Measurements from ENCODE around the gene APOBEC3H.

The APOBEC3H gene

DNA sequence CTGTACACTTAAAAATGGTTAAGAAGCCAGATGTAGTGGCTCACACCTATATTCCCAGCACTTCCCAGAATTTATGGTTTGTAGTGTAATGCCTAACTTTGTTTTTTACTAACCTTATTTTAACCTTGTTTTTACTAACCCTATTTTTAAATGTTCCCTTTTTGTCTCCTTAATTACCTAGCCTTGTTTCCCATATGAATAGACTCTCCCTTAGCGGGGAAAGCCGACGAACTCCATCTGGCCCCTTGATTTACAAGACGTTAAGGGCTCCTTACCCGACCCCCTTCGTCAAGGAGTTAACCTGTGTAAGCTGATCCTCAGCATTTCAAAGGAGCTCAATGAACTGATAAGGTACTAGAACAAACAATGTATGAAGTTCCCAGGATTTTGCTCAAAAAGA is 17.1 kb downstream of the APOBEC3H start:
- no peak for DNase-seq

DNA sequence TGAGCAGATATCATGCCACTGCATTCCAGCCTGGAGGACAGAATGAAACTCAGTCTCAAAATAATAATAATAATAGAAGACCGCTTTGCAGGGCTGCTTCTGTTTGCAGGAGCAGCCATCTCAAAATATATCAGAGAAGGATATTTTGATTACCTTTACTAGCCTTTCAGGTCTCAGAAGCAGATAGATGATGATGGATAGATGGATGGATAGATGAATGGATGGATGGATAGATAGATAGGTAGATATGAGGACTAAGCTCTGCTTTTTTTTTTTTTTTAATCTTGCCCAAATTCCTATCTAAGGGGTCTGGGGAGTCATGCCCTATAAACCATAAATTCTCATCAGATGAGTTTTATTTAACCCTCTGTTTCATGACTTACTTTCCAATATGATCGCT is 18.5 kb downstream of the APOBEC3H start:
- no peak for DNase-seq

DNA sequence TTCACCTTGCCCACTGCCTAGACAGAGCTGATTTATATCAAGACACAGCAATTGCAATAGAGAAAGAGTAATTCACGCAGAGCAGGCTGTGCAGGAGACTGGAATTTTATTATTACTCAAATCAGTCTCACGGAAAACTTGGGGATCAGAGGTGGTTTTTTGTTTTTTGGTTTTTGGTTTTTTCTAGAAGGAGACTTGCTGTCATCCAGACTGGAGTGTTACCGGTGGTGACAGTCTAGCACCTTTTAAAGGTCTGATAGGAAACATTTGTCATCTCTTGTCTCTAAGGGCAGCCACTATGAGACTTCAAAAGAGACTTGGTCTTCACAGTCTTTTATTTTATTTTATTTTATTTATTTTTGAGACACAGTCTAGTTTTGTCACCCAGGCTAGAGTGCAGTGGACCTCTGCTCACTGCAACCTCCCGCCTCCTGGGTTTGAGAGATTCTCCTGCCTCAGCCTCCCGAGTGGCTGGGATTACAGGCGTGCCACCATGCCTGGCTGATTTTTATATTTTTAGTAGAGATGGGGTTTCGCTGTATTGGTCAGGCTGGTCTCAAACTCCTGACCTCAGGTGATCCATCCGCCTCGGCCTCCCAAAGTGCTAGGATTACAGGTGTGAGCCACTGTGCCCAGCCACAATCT is 19.1 kb downstream of the APOBEC3H start:
- peak; percentile 18 to 62 for DNase-seq

DNA sequence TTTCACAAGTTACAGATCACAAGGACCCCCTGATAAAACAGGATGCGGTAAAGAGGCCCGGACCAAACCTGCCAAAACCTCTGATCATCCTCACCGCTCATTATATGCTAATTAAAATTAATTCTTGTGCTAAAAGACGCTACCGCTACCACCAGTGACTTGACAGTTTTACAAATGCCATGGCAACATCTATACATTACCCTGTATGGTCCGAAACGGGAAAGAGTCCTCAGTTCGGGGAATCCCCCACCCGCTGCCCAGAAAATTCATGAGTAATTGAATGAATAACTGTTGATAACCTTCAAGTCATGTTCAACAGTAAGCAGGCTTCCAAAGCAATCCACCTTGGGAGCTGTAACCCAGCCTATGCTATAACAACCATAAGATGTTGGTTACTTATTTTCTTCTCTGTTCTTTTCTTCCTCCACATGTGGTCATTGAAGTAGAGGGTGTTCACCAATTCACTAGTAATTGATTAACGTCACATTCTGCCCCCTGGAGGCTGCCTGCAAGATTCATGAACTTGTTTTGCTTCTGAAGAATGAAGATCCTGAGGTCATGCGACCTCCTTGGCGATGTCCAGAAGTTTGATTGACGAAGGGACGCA is 20.6 kb downstream of the APOBEC3H start:
- peak; percentile 75 to 83 for DNase-seq

DNA sequence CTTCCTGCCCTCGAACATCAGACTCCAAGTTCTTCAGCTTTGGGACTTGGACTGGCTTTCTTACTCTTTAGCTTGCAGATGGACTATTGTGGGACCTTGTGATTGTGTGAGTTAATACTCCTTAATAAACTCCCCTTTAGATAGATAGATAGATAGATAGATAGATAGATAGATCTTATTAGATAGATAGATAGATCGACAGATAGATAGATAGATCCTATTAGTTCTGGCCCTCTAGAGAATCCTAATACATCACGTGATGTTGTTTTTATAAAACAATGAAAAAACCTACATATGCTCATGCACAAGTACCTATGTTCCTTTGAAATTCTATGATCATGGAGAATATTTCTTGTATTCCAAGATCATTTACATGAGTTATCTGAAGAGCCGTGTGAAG is 23.9 kb downstream of the APOBEC3H start:
- DNase-seq = no peak

DNA sequence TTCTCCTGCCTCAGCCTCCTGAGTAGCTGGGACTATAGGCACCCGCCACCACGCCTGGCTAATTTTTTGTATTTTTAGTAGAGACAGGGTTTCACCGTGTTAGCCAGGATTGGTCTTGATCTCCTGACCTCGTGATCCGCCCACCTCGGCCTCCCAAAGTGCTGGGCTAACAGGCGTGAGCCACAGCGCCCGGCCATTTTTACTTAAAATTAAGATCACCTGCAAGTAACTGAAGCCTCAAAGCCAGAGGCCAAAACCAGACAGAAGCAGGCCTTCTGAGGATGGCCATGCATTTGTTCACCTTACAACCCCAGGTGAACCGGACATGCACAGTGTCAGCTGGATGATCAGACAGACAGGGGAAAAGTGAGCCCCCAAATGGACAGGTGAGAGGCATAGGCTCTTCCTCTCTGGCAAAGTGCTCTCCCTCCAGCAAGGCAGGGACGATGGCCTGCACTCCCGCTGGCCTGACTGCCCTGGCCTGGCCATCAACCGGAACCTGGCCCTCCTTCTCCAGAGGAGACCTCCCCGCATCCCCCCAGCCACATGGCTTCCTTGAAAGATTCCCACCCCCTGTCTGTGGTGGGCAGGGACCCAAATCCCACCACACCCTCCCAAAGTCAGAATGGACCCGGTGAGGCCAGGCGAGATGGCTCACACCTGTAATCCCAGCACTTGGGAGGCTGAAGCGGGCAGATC is 25.9 kb downstream of the APOBEC3H start:
- DNase-seq = no peak

DNA sequence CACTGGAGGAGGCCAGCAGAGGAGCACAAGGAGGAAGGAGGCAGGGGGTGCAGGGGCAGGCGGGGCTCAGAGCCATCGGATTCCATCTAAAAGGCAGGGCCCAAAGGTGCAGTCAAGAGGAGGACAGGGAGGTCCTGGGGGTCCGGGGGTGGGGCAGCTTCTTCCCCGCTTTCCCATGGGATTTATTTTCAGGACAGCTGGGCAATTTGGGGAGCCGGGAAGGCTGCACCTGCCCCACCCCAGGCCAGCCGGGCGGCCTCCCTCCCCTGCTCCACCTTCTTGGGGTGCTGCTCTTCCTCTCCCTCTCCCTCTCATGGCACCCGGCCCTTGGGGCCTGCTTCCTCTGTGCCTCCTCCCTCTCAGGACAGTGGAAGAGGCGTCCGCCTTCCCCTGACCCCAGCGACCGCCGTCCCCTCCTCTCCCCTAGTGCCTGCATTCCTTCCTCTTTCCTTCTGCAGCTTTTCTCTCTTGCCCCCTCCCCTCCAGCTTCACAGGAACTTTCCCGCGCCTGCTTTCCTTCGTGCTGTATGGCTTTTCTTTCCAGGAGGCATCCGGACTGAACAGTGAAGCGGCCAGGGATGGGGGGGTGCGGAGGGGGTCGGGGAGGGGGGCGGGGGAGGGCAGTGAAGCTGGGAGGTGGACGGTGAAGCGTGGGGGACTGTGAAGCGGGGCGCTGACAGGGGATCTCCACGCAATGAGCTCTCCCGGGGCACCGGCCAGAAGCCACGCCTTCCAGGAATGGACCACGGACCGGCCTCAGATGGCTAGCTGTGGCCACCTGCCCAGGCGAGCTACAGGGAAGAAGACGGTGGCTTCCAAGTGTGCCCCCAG is 26.9 kb downstream of the APOBEC3H start:
- no peak for DNase-seq

DNA sequence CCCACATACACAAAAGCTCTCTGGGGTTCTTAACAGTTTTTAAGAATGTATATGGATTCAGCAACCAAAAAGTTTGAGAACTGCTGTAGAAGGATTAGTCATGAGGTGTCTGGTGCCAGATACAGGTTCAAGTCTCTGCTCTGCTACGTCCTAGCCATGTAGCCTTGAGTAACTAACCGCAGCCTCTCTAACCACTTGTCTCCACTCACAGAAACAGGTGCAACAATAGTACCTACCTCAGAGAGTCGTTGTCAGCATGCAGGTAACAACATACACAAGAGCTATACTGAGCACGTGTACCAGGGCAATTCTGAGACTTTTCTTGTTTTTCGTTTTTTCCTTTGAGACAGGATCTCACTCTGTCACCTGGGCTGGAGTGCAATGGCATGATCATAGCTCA is 28.6 kb downstream of the APOBEC3H start:
- DNase-seq = no peak

DNA sequence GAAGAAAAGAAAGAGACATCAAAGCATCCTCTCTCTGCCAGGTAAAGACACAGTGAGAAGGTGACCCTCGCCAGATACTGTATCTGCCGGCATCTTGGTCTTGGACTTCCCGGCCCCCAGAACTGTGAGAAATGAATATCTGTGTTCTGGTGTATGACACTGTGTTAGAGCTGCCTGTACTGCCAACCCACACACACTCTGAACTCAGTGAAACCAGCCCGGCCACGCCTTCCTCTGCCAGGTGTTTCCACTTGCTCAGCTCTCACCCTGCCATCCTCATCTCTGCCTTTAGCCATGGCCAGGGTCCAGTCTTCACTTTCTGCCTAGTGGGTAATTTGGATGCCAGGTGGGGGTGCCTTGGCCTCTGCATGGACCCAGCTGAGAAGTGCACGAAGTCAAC is 31.5 kb downstream of the APOBEC3H start:
- no peak for DNase-seq

DNA sequence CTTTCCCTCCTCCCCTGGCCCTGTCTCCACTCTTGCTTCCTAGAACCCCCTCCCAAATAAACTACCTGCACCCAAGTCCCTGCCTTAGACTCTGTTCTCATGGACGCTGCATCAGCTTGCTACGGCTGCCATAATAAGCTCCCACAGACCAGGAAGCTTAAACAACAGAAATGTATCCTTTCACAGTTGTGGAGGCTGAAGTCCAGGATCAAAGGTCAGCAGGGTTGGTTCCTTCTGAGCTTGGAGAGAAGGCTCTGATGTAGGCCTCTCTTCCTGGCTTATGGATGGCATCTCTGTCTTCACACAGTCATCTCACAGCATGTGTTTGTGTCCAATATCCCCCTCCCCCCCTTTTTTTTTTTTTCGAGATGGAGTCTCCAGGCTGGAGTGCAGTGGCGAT is 32.0 kb downstream of the APOBEC3H start:
- no peak for DNase-seq

DNA sequence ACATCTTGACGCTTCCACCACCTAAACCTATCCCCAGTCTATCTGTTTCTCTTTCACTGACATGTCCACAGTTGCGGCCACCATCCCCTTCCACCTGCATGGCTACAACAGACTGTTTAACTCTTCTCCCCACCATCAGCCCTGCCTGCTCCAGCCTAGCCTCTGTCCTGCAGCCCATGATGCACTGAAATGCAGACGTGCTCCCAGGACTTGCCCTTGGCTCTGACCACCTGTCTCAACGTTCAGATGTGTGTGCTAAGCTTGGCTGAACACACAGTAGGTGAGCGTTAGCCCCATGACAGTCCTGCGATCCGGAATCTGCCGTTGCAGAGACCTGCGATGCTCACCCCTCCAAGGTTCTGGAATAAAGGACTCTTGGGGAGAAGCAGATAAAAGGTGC is 32.7 kb downstream of the APOBEC3H start:
- no peak for DNase-seq

DNA sequence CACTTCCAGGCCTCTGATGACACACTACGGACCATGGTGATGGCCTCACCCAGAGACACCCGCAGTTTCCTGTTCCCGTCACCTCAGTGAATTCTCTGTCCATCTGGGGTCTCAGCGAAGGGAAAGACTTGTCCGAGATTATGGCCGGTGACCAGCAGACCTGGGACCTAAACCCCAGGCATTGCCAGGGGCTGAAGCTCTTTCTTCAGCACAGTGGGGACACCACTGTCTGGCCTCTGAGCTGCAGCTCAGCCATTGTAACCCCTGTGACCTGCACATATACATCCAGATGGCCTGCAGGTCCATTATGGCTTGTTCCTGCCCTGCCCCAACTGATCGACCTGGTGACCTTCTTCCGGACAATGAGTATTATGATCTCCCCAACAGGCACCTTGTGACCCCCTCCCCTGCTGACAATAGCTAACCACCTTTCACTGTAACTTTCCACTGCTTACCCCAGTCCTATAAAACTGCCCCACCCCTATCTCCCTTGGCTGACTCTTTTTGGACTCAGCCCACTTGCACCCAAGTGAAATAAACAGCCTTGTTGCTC is 33.2 kb downstream of the APOBEC3H start:
- DNase-seq = no peak

DNA sequence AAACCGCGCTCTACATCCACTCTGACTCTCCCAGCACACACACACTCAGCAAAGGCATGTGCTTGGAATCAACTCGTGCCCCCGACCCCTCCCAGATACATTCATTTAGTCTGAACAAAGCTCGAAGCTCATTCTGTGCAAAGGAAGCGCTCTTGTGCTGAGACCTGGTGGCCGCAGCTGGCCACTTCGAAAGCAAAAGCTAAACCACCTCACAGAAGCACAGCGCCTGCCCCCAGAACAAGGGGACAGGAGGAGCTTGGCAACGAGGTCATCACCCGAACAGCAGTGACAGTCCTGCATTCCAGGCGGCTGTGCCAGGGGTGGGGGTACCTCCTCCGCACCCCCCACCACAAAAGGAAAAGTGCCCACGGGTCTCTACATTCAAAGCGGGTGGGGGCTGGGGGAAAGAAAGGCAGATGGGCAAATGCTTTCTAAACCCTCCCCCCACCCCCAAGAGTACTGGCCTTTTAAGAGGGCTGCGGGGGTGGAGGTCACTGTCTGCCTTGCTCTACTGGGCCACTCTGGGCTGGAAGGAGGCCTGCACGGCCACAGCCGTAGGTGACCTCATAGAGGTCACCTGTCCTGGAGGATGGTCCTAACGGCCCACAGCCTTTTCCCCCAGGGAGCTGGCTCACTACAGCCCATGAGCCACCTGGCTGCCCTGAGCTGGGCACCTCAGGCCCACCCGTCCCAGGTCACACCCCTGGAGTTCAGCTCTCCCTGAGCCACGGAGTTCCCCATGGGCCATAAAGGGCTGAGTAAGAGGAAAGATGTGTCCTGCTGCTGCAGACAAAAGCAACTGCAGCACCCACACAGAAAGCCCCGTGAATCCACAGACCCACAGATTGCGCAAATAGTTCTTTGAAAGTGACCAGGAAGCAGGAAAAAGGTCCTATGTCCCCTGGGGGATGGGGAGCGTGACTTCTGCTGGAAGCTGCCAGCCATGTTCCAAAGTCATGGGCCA is 34.1 kb downstream of the APOBEC3H start:
- no peak for DNase-seq

DNA sequence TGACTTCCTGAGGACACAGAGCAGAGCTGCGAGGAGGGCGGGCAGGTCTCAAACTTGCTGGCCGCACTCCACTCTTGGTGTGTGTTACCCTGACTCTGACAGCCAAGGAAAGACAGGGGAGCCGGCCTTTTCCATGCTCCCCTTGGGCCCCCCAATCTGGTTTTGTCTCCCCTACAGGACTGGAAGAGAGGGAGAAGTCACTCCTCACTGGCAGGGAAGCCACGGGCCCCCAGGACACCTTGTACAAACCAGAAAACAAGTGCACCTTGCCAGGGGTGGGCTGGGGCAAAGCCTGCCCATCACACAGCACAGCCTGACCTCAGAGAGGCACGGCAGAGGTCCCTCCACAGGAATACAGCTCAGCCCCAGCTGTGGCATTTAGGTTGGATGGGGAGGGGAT is 35.2 kb downstream of the APOBEC3H start:
- DNase-seq = no peak

DNA sequence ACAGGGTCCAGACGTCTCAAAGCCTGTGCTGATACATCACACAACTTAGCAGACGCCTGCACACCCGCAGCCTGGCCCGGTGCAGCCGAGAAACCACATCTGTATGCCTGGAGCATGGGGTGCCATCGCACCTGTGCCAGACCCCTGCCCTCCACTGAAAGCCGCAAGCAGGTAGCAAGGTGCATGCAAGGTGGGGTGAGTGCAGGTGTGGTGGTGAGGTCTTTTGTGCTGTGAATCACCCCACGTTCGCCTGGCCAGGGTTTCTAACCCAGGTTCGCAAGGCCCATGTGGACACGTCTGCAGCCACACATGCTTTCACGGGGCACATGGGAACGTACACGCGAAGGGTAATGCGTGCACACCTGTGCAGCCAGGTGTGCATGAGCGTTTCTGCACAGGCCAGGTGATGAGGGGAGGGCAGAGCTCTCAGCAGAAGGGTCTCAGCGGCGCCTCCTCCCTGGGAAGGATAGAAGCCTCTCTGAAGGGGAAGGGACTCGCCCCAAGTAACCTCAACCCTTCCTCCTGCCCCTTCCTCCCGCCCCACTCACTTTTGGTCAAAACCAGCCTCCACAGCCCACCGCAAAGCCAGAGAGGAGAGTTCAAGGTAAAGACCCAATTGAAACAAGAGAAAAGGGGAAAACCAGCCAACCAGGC is 36.0 kb downstream of the APOBEC3H start:
- DNase-seq = no peak

DNA sequence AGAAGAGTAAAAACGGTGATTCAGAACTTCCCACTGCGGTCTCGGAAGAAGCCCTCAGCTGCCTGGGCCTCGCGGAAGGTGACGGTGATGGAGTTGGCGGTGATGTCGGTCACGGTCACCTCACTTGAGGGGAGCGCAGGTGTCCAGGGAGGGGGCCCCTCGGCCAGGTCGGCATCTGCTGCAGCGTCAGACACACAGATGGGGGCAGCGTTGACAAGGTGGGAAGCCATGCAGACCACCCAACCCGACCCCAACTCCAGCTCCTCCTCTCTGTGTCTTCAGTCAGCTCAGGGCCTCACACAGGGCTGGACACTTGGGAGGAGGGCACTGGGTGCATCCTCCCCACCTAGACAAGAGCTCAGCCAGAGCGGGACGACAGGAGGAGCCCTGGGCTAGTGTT is 36.8 kb downstream of the APOBEC3H start:
- no peak for DNase-seq

DNA sequence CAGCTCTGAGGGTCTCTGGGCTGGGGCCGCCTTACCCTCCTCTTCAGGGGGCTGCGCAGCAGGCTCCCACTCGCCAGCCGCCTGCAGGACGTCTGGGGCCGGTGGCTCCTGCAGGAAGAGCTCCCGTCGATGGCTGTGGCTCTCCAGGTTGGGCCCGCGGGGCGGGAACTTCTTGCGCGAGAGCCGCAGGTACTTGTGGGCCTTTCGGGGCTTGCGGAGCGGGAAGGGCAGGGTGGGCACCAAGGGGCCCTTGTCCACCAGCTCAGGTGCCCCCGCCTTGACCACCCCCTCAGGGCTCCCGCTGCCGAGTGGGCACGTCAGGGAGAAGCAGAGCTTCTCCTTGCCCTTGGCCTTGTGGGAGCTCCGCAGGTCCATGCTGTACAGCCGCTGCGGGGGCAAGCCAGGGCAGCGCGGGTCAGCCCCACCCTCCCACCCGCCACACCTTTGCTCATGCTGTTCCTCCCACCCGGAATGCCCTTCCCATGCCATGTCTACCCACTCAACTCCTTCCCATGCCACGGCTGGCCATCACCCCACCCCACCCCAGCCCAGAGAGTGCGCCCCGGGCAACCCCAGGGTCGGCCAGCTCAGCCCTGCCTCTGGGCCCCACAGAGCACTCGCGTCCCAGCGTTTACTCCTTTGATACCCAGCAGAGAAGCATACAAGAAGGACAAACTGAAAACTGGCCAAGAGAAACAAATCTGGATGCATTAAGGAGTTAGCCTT is 37.5 kb downstream of the APOBEC3H start:
- DNase-seq = no peak

DNA sequence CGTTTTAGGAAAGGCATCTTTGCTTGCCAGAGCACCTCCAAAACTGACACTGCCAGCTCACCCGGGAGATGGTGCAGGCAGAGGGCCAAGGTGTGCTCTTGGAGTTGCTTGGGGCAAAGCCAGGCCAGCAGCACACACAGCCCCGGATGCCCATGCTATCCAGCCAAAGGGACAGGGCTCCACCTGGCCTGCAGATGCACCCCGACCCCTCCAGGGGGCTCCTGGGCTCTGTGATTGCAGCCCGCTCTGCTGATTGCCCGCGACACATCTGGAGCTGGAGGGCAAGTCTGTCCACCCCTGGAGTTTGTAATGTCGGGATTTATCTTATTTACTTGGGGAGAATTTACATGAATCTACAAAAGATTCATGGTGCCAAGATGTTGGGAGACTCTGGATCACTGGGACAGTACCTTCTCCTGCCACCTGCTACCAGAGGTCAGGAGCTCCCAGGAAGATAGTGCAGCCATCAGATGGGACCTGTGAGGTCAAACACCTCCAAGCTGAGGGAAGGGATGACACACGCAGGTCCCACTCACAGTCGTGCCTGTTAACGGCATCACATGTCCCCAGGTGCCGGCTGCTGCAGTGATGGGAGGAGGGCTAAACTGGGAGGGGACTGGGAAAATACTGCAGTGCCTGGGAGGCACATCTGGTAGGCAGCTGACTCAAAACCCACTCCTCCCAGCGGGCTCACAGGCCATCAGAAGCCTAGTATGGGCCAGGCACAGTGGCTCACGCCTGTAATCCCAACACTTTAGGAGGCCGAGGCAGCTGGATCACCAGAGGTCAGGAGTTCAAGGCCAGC is 38.2 kb downstream of the APOBEC3H start:
- peak; percentile 43 to 49 for DNase-seq

DNA sequence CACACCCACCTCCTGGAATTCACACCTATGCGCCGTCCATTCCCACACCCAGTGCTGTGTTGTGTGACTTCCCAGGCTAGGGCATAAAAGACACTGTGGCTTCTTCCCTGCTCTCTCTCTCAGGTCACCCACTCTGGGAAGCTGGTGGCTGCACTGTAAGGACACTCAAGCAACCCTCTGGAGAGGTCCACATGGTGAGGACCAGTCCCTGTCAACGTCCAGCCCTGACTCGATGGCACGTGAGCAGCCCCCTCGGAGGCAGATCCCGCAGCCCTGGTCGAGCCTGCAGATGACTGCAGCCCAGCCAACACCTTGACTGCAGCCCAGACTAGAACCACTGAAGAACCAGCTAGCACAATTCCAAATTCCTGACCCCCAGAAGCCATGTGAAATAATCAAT is 39.3 kb downstream of the APOBEC3H start:
- no peak for DNase-seq

All from CD4-positive, alpha-beta T cell treated with Interleukin-1 beta for 1 hour (primary cell).